Heart left ventricle (tissue), 13 donors: ENCODE measurements around the gene MBLAC2.

ENCODE experiments used
- CTCF ChIP-seq, 12 donors: fragments of 200-600 bp; sonication (generic) in 4 of 12; IDR thresholded peaks; one replicate each; pipeline versions ENCODE4 v1.5.0 to v1.8.0; 2018 to 2022; ENCODE audit warnings: antibody characterized with exemption in 12 of 12, mild to moderate bottlenecking in 5 of 12
- POLR2A ChIP-seq, 2 donors: fragments of 450-650 bp; IDR thresholded peaks; one replicate each; pipeline ENCODE4 v1.6.1; 2017; ENCODE audit warnings: antibody characterized with exemption in 2 of 2, mild to moderate bottlenecking in 2 of 2, moderate library complexity in 2 of 2
- donor health status: ischemic (EF 13 %, LVEDD 7.1; RV severe dilation, severe dysfunction).
- donor health status: DM: no; HTN: yes; CAD: no.
- donor health status: DM: no; HTN: no; CAD: no.
- donor health status: ischemic (EF 25% LVEDD 6.9; RV normal size, moderate dysfunction).
- donor health status: ischemic (EF 25% LVEDD 5.7; RV mildly dilated, moderate dysfunction).
- donor health status: ischemic (EF 35%, LVEDD 5.7; RV mildly dilated, moderate dysfunction).
- donor health status: nonischemic (EF 11% LVEDD 7.7; RV severe dilation, severe dysfunction).
- donor health status: DM: yes; HTN: yes; CAD: no.
- donor health status: PGD.
- donor health status: ischemic (EF 29% LVEDD 5.4; RV normal size, mild dysfunction).
- donor health status: nonischemic (EF 23%, LVEDD 6.1; RV moderate dilation, normal function).

- TF ChIP-seq POLR2A (IDR thresholded peaks at IDR 0.05) = no peak
- TF ChIP-seq CTCF (IDR thresholded peaks at IDR 0.05) = no peak
Measured at GRCh38 chr5:90477073-90477472, 2.5 kb upstream of the MBLAC2 start.
